Stomach (tissue), 9 donors: ENCODE results near the gene TBC1D2. TPM values are rescaled to one million over a fixed set of nuclear protein-coding genes. Genes with fewer than 3 reads are reported as not detected.

Experiments used
- DNase-seq, 2 donors: peaks; one replicate each; pipeline versions ENCODE4 v3.0.0 to v3.0.0-alpha.2; 2013 to 2019
- H3K27ac ChIP-seq, 5 donors: fragments of 200-600 bp in 4 of 5; sonication (generic) in 4 of 5; one replicate each; pipeline ENCODE4 v1.5.1; 2013 to 2019; ENCODE audit warnings: mild to moderate bottlenecking in 1 of 5, moderate library complexity in 1 of 5
- H3K27me3 ChIP-seq, 3 donors: fragments of 200-600 bp; sonication (generic); one replicate each; pipeline ENCODE4 v1.5.1; 2017 to 2019; ENCODE audit warnings: mixed run types in 1 of 3
- H3K36me3 ChIP-seq, 4 donors: fragments of 200-600 bp; sonication (generic); 1 replicate in 3 of 4; 2 replicates in 1 of 4; pipeline ENCODE4 v1.5.1; 2016 to 2019
- H3K4me1 ChIP-seq, 4 donors: fragments of 200-600 bp; sonication (generic); one replicate each; pipeline ENCODE4 v1.5.1; 2016 to 2019
- H3K4me3 ChIP-seq, 4 donors: fragments of 200-600 bp; sonication (generic) in 3 of 4; one replicate each; pipeline ENCODE4 v1.5.1; 2016 to 2019; ENCODE audit warnings: mild to moderate bottlenecking in 1 of 4
- H3K9me3 ChIP-seq, 4 donors: fragments of 200-600 bp; sonication (generic); one replicate each; pipeline ENCODE4 v1.5.1; 2016 to 2019
- CTCF ChIP-seq, 7 experiments: fragments of 450-650 bp in 4 of 7; fragments of 200-600 bp in 3 of 7; sonication (generic) in 3 of 7; IDR thresholded peaks; one replicate each; pipeline ENCODE4 v1.5.1; 2016 to 2019; ENCODE audit warnings: antibody characterized with exemption in 7 of 7, control low read depth in 2 of 7, mild to moderate bottlenecking in 1 of 7
- EP300 ChIP-seq: sonication (generic); formaldehyde crosslinking; IDR thresholded peaks from one replicate; pipeline ENCODE4 v1.6.1; 2017; ENCODE audit warnings: antibody characterized with exemption
- POLR2A ChIP-seq, 4 donors: fragments of 450-650 bp; IDR thresholded peaks; one replicate each; pipeline ENCODE4 v1.6.1; 2016; ENCODE audit warnings: antibody characterized with exemption in 4 of 4, control low read depth in 2 of 4, mild to moderate bottlenecking in 1 of 4, moderate library complexity in 1 of 4
- POLR2AphosphoS5 ChIP-seq, 3 donors: sonication (generic); formaldehyde crosslinking; IDR thresholded peaks; one replicate each; pipeline ENCODE4 v1.6.1; 2016; ENCODE audit warnings: antibody characterized with exemption in 3 of 3
- WGBS, 5 donors: extraction: QIAGEN DNeasy Blood & Tissue Kit in 3 of 5; methylation state at CpG; one replicate each; pipeline versions ENCODE4 v1.1.5 to v1.1.7; 2013 to 2018; 5-methylcytosine and 5-hydroxymethylcytosine counted together
- intact Hi-C: fragments of 100-400 bp; cut with DNase I; formaldehyde crosslinking; loops from one replicate; pipeline ENCODE4 v1.15.1; 2023; ENCODE audit warnings: low total_unique reads
- polyA plus RNA-seq, 3 donors: library from polyadenylated mRNA; stranded (reverse); fragments of 200-250 nt; gene quantifications; one replicate each; pipeline ENCODE4 v1.2.3, GENCODE V29; 2013
- total RNA-seq, 5 donors: library from RNA; depleted of rRNA; stranded (reverse); fragments of >200 nt; gene quantifications; one replicate each; pipeline versions ENCODE4 v1.1.0 to v1.2.3, GENCODE V29; 2014 to 2016
- donor health status: healthy with polysubstance abuse.
- donor health status: Bipolar disorder and iron deficiency.
- donor health status: healthy.

Gene TBC1D2
- total and polyA plus RNA-seq, 8 donors: 2.9 to 36.4 (median 15.9) TPM

- 65 to 80% (median 77%) methylated on average over 9 of the region's 9 CpGs for WGBS, 5 donors
- Histone ChIP-seq H3K9me3 (no peaks in the 10 kb centered on the region), H3K27me3 (no peaks in the 10 kb centered on the region), H3K36me3 (no peaks in the 10 kb centered on the region), H3K27ac (no peak overlapping the region), H3K4me1 (peaks cover 0 to 19% (median 0%) of the 10 kb centered on the region in 4 donors), H3K4me3 (no peak overlapping the region)
- no peak for DNase-seq
- intact Hi-C loops: loop anchor here (10.0 kb wide), 1 partner anchor 87 kb away; no protein-coding TSS in a partner anchor
- no peak for TF ChIP-seq POLR2A (IDR thresholded peaks at IDR 0.05)
- no peak for TF ChIP-seq EP300
- TF ChIP-seq POLR2AphosphoS5 (IDR thresholded peaks at IDR 0.05): no peak
- TF ChIP-seq CTCF (IDR thresholded peaks at IDR 0.05): no peak
Observed at GRCh38 chr9:98182069-98182820, 73.2 kb downstream of the TBC1D2 start.

- 92 to 95% (median 94%) methylated on average over 5 of the region's 5 CpGs for WGBS, 5 donors
- no peak for DNase-seq
- intact Hi-C loops: loop anchor here (10.0 kb wide), 1 partner anchor 87 kb away; no protein-coding TSS in a partner anchor
Observed at GRCh38 chr9:98181746-98182068, 73.7 kb downstream of the TBC1D2 start.

GRCh38 chr9:98180996-98181395, 74.5 kb downstream of the TBC1D2 start:
- Histone ChIP-seq H3K4me1 (peaks cover 0 to 27% (median 4%) of the 10 kb centered on the region in 4 donors), H3K27me3 (no peaks in the 10 kb centered on the region), H3K27ac (no peak overlapping the region), H3K36me3 (no peaks in the 10 kb centered on the region), H3K4me3 (no peak overlapping the region), H3K9me3 (no peaks in the 10 kb centered on the region)
- 93 to 100% (median 98%) methylated on average over 6 of the region's 6 CpGs for WGBS, 5 donors
- intact Hi-C loops: loop anchor here (10.0 kb wide), 1 partner anchor 86 kb away; no protein-coding TSS in a partner anchor
- no peak for DNase-seq
- TF ChIP-seq EP300: no peak
- no peak for TF ChIP-seq POLR2A (IDR thresholded peaks at IDR 0.05)
- no peak for TF ChIP-seq CTCF (IDR thresholded peaks at IDR 0.05)
- TF ChIP-seq POLR2AphosphoS5 (IDR thresholded peaks at IDR 0.05): no peak

More at GRCh38 chr9:98181746-98182068, 73.7 kb downstream of the TBC1D2 start:
- no peaks in the 10 kb centered on the region for H3K36me3 ChIP-seq
- H3K27ac ChIP-seq: no peak overlapping the region
- no peak for TF ChIP-seq CTCF (IDR thresholded peaks at IDR 0.05)
- TF ChIP-seq POLR2AphosphoS5 (IDR thresholded peaks at IDR 0.05): no peak
- no peak for TF ChIP-seq POLR2A (IDR thresholded peaks at IDR 0.05)
- no peak for TF ChIP-seq EP300
- peaks cover 0 to 23% (median 4%) of the 10 kb centered on the region in 4 donors for H3K4me1 ChIP-seq
- no peaks in the 10 kb centered on the region for H3K27me3 ChIP-seq
- H3K9me3 ChIP-seq: no peaks in the 10 kb centered on the region
- no peak overlapping the region for H3K4me3 ChIP-seq

- TF ChIP-seq POLR2AphosphoS5 (IDR thresholded peaks at IDR 0.05) (no peak), CTCF (IDR thresholded peaks at IDR 0.05) (no peak), EP300 (no peak)
- Histone ChIP-seq H3K9me3 (no peaks in the 10 kb centered on the region), H3K36me3 (no peaks in the 10 kb centered on the region), H3K4me1 (peaks cover 0 to 19% (median 4%) of the 10 kb centered on the region in 4 donors), H3K27me3 (no peaks in the 10 kb centered on the region), H3K27ac (no peak overlapping the region), H3K4me3 (no peak overlapping the region)
- WGBS, 5 donors: 80 to 94% (median 89%) methylated on average over 15 to 16 of the region's 16 CpGs
- intact Hi-C loops: no loop called here
- no peak for DNase-seq
Observed at GRCh38 chr9:98178874-98179850, 76.3 kb downstream of the TBC1D2 start.
